ENCODE results near the gene DOCK4.

DNA sequence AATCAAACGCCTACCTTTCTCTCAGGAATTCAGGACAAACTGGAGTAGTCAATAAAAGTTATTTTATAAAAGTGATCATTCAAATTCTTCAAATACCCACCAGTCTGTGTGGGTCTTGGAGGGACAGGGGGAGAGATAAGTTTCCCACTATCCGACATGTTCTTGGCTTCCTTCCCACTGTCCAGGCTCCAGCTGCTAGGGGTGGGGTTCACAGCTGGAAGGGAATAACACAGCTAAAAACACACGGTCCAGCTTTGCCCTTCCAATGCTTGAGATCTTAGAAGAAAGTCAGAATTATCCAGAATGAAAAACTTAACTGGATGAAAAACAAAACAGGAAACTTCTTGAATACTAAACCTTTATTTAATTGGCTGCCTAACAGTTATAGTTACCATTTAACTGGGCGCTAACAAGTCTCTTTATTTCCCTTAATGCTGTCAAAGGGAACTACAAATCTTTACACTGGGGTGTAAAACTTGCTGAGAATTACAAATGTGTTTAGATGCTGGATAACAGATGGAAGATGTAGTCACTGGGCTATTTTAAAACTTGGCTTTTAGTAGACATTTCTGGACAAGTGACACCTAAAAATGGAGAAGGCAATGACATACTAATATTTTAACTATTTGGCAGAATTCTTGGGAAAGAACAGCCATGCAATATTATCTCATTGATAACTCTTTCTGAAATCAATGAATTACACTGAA is 471.1 kb downstream of the DOCK4 start:
- no peak for TF ChIP-seq POLR2A (IDR thresholded peaks at IDR 0.05)
- TF ChIP-seq, protein P1, sequence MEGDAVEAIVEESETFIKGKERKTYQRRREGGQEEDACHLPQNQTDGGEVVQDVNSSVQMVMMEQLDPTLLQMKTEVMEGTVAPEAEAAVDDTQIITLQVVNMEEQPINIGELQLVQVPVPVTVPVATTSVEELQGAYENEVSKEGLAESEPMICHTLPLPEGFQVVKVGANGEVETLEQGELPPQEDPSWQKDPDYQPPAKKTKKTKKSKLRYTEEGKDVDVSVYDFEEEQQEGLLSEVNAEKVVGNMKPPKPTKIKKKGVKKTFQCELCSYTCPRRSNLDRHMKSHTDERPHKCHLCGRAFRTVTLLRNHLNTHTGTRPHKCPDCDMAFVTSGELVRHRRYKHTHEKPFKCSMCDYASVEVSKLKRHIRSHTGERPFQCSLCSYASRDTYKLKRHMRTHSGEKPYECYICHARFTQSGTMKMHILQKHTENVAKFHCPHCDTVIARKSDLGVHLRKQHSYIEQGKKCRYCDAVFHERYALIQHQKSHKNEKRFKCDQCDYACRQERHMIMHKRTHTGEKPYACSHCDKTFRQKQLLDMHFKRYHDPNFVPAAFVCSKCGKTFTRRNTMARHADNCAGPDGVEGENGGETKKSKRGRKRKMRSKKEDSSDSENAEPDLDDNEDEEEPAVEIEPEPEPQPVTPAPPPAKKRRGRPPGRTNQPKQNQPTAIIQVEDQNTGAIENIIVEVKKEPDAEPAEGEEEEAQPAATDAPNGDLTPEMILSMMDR (IDR thresholded peaks at IDR 0.05) = no peak
